ENCODE results near the gene PSMC3IP. TPM values are rescaled to one million over a fixed set of nuclear protein-coding genes. Genes with fewer than 3 reads are reported as not detected.
A peak's percentile ranks its signal among the peaks of the same experiment; 100 is the strongest.

PSMC3IP gene
- total RNA-seq, 2 donors from 2014 or later: 1.6 to 2.2 TPM

DNA sequence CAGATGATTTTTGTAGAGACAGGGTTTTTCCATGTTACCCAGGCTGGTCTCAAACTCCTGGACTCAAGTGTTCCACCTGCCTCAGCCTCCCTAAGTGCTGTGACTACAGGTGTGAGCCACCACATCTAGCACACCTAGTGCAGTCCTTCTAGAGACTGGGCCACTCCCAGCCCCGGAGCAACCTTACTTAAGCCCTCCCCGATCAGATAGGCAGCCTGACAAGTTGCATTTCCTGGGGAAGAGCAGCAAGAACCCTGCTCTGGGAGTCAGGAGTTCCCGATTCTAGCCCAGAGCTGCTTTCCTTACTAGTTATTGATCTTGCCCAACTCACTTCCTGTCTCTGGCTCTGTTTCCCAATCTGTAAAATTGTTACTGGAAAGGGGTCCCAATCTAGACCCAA lies 48.5 kb downstream of the PSMC3IP start:
- intact Hi-C loops (cut with DNase I, micrococcal nuclease): loop anchor here (10.0 kb wide), 2 partner anchors 104 to 214 kb away; partner anchors contain the start of gene CAVIN1 (in 1 of the 2)
- DNase-seq (no peak), ATAC-seq (peak; percentile 12)

DNA sequence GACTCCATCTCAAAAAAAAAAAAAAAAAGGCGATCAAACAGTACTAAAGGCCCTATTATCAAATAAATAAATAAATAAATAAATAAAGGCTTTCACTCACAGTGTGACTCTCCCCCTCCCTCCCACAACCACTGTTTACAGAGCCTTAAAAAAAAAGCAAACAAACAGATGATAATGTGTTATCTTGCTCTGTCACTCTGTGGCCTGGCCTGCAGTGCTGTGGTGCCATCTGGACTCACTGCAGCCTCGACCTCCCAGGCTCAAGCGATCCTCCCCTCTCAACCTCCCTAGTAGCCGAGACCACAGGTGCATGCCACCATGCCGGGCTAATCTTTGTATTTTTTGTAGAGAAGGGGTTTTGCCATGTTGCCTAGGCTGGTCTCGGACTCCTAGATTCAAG lies 49.6 kb downstream of the PSMC3IP start:
- no peak for DNase-seq
- intact Hi-C loops (cut with DNase I, micrococcal nuclease): loop anchor here (10.0 kb wide), 2 partner anchors 103 to 213 kb away; partner anchors contain the start of gene CAVIN1 (in 1 of the 2)
- ATAC-seq: no peak

DNA sequence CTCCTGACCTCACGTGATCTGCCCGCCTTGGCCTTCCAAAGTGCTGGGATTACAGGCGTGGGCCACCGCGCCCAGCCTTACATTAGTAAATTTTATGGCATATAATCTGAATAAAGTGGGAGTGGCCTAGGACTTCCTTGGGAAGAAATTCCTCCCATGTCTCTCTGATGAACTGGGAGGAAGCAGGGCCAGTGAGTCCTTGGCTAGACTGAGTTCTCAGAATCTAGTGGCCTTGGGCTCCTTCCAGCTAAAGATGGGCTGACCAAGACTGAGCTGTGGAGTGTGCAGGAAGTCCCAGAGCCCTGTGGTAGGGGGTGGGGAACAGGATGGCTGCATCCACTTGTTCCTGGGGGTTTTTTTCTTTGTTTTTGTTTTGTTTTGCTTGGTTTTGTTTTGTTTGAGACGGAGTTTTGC lies 51.5 kb downstream of the PSMC3IP start:
- DNase-seq: peak in 1 of 2 donors; percentile 63
- peak; percentile 77 for ATAC-seq
- intact Hi-C loops (cut with DNase I, micrococcal nuclease): loop anchor here (10.0 kb wide), 2 partner anchors 101 to 211 kb away; partner anchors contain the start of gene CAVIN1 (in 1 of the 2)

DNA sequence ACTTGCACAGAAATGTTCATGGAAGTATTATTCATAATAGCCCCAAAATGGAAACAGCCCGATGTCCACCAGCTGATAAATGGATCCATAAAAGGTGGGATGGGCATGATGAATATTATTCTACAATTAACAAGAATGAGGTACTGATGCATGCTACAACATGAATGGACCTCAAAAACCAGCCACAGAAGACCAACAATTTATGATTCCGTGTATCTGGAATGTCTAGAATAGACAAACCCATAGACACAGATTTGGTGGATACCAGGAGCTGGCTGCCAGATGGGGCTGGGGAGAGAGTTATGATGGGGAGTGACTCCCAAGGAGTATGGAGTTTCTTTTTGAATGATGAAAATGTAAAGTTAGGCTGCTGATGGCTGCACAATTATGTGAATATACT lies 52.3 kb downstream of the PSMC3IP start:
- intact Hi-C loops (cut with DNase I, micrococcal nuclease): loop anchor here (10.0 kb wide), 2 partner anchors 100 to 210 kb away; partner anchors contain the start of gene CAVIN1 (in 1 of the 2)
- ATAC-seq: no peak
- no peak for DNase-seq

DNA sequence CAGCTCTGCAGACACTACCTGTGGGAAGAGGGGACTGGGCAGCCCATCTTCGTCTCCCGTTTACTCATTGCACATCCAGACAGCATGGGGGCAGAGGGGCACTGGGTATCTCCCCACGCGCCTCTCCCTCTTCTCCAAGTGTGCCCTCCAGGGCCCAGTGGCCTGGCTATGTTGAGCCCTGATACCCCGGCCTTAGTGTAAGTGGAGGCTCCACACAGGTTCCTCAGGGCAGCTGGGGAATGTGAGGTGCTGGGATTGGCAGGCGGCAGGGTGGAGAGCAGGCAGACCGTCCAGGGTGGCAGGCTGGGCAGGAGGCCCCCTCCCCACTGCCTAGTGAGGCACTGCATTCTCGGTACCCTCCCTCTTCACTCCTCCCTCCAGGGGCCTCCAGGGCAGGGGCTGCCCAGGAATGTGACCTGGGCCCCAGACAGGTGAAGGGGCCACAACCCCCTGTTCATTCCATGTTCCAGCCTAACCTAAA lies 54.7 kb downstream of the PSMC3IP start:
- no peak for DNase-seq
- intact Hi-C loops (cut with DNase I, micrococcal nuclease): loop anchor here (10.0 kb wide), 2 partner anchors 98 to 208 kb away; partner anchors contain the start of gene CAVIN1 (in 1 of the 2)
- ATAC-seq: no peak

Other genes with a start within 250 kb of the PSMC3IP start
- 100 to 1,000 TPM; 150 to 212 TPM for gene STAT3, start 189.3 kb downstream of the PSMC3IP start, total RNA-seq
- gene CAVIN1, start 154.5 kb downstream of the PSMC3IP start, total RNA-seq: 10 to 100 TPM; 21.9 to 62.0 TPM
- gene ATP6V0A1, start 118.9 kb downstream of the PSMC3IP start, total RNA-seq: 10 to 100 TPM; 92.6 to 96.2 TPM
- gene NAGLU, start 41.5 kb downstream of the PSMC3IP start, total RNA-seq: 10 to 100 TPM; 36.5 to 45.9 TPM
- gene HSD17B1, start 24.8 kb downstream of the PSMC3IP start, total RNA-seq: under 1 TPM; 0.85 to 0.98 TPM
- 100 to 1,000 TPM in 1 of 2 donors, 10 to 100 TPM in 1; 92.6 to 122 TPM for gene COASY, start 15.6 kb downstream of the PSMC3IP start, total RNA-seq
- gene MLX, start 10.6 kb downstream of the PSMC3IP start, total RNA-seq: 10 to 100 TPM; 95.1 to 98.8 TPM
- 10 to 100 TPM; 49.0 to 71.6 TPM for gene RETREG3, start 31.6 kb upstream of the PSMC3IP start, total RNA-seq
- gene TUBG1, start 32.0 kb upstream of the PSMC3IP start, total RNA-seq: 10 to 100 TPM; 24.3 to 39.7 TPM
- 1 to 10 TPM; 4.4 to 7.7 TPM for gene TUBG2, start 81.6 kb upstream of the PSMC3IP start, total RNA-seq
- 10 to 100 TPM; 15.0 to 16.6 TPM for gene PLEKHH3, start 99.3 kb upstream of the PSMC3IP start, total RNA-seq
- 1 to 10 TPM in 1 of 2 donors, under 1 TPM in 1; 0.58 to 2.4 TPM for gene CCR10, start 104.1 kb upstream of the PSMC3IP start, total RNA-seq
- gene CNTNAP1, start 104.8 kb upstream of the PSMC3IP start, total RNA-seq: 1 to 10 TPM; 1.2 to 4.6 TPM
- gene EZH1, start 167.3 kb upstream of the PSMC3IP start, total RNA-seq: 10 to 100 TPM; 24.9 to 28.0 TPM
- gene RAMP2, start 183.5 kb upstream of the PSMC3IP start, total RNA-seq: 1 to 10 TPM; 5.0 to 7.7 TPM
- gene VPS25, start 195.7 kb upstream of the PSMC3IP start, total RNA-seq: 10 to 100 TPM; 81.5 to 83.6 TPM
- 10 to 100 TPM; 32.7 to 41.2 TPM for gene WNK4, start 202.9 kb upstream of the PSMC3IP start, total RNA-seq
- gene COA3, start 221.0 kb upstream of the PSMC3IP start, total RNA-seq: 100 to 1,000 TPM; 142 to 167 TPM
- 1 to 10 TPM; 1.2 to 2.4 TPM for gene CNTD1, start 221.1 kb upstream of the PSMC3IP start, total RNA-seq
- gene BECN1, start 246.6 kb upstream of the PSMC3IP start, total RNA-seq: 100 to 1,000 TPM; 128 to 150 TPM

All from left colon (tissue), 2 donors.